GM23338 (cell line): ENCODE measurements around the gene TMEM52. TPM values are rescaled to one million over a fixed set of nuclear protein-coding genes. Genes with fewer than 3 reads are reported as not detected.

Source experiments
- ATAC-seq: fragments of 200-7000 bp; cut with Tn5 transposase; 3 replicates; pipeline ENCODE4 v1.9.1; 2020
- DNase-seq: peaks from one replicate; pipeline ENCODE4 v3.0.0-alpha.2; 2015; ENCODE audit warnings: low spot score
- H2AFZ ChIP-seq: fragments of 200-600 bp; sonication (generic); 2 replicates; pipeline ENCODE4 v1.8.0; 2016; ENCODE audit warnings: antibody characterized with exemption, mild to moderate bottlenecking, moderate library complexity
- H3F3A ChIP-seq: fragments of 200-600 bp; sonication (generic); replicated peaks from 2 replicates; pipeline ENCODE4 v1.8.0; 2017; ENCODE audit warnings: antibody characterized with exemption, mixed run types, low read depth
- H3K27ac ChIP-seq: fragments of 200-600 bp; sonication (generic); 2 replicates; pipeline ENCODE4 v1.6.1; 2016; ENCODE audit warnings: low read depth
- H3K27me3 ChIP-seq: fragments of 200-600 bp; sonication (generic); 2 replicates; pipeline ENCODE4 v1.8.0; 2016; ENCODE audit warnings: mild to moderate bottlenecking, mixed run types, moderate library complexity; ENCODE audit not compliant: insufficient read depth
- H3K36me3 ChIP-seq: fragments of 200-600 bp; sonication (generic); 2 replicates; pipeline ENCODE4 v1.8.0; 2016; ENCODE audit warnings: mild to moderate bottlenecking; ENCODE audit not compliant: insufficient read depth
- H3K4me1 ChIP-seq: fragments of 200-600 bp; sonication (generic); 2 replicates; pipeline ENCODE4 v1.8.0; 2016; ENCODE audit warnings: mild to moderate bottlenecking, moderate library complexity; ENCODE audit not compliant: insufficient read depth
- H3K4me2 ChIP-seq: fragments of 200-600 bp; sonication (generic); 2 replicates; pipeline ENCODE4 v1.7.1; 2017; ENCODE audit warnings: mixed run types
- H3K4me3 ChIP-seq: fragments of 200-600 bp; sonication (generic); 2 replicates; pipeline ENCODE4 v1.6.1; 2016; ENCODE audit warnings: mixed run types
- H3K79me2 ChIP-seq: fragments of 200-600 bp; sonication (generic); replicated peaks from 2 replicates; pipeline ENCODE4 v1.8.0; 2017; ENCODE audit warnings: mild to moderate bottlenecking; ENCODE audit not compliant: insufficient read depth
- H3K9me2 ChIP-seq: fragments of 200-600 bp; sonication (generic); 2 replicates; pipeline ENCODE4 v1.8.0; 2017; ENCODE audit not compliant: insufficient read depth
- H4K20me1 ChIP-seq: fragments of 200-600 bp; sonication (generic); replicated peaks from 2 replicates; pipeline ENCODE4 v1.8.0; 2017; ENCODE audit warnings: mild to moderate bottlenecking; ENCODE audit not compliant: insufficient read depth
- H3K27ac Mint-ChIP-seq: 2 replicates; pipeline ENCODE4 v1.8.0; 2020; ENCODE audit warnings: inconsistent platforms, mild to moderate bottlenecking, moderate library complexity, mixed read lengths
- H3K27me3 Mint-ChIP-seq: 3 replicates; pipeline ENCODE4 v1.8.0; 2022; ENCODE audit warnings: low read depth, mild to moderate bottlenecking, moderate library complexity, mixed read lengths, inconsistent platforms; ENCODE audit not compliant: insufficient read depth, poor library complexity
- H3K36me3 Mint-ChIP-seq: 3 replicates; pipeline ENCODE4 v1.8.0; 2021; ENCODE audit warnings: low read depth, mild to moderate bottlenecking, inconsistent platforms, moderate library complexity, mixed read lengths
- H3K4me1 Mint-ChIP-seq: 3 replicates; pipeline ENCODE4 v1.8.0; 2020; ENCODE audit warnings: mild to moderate bottlenecking, inconsistent platforms, mixed read lengths
- H3K4me3 Mint-ChIP-seq: 3 replicates; pipeline ENCODE4 v1.8.0; 2021; ENCODE audit warnings: moderate library complexity, mild to moderate bottlenecking, inconsistent platforms, mixed read lengths
- H3K9me3 Mint-ChIP-seq: 3 replicates; pipeline ENCODE4 v1.8.0; 2020; ENCODE audit warnings: moderate library complexity, mild to moderate bottlenecking, inconsistent platforms, mixed read lengths
- EZH2 ChIP-seq: fragments of 200-600 bp; sonication (generic); IDR thresholded peaks from one replicate; pipeline ENCODE4 v1.8.0; 2017; ENCODE audit warnings: antibody characterized with exemption, mild to moderate bottlenecking, low read depth; ENCODE audit not compliant: unreplicated experiment
- EZH2phosphoT487 ChIP-seq: fragments of 200-600 bp; sonication (generic); IDR thresholded peaks from one replicate; pipeline ENCODE4 v1.8.1; 2018; ENCODE audit warnings: antibody characterized with exemption; ENCODE audit not compliant: unreplicated experiment
- POLR2AphosphoS5 ChIP-seq: IDR thresholded peaks from 2 replicates; pipeline ENCODE4 v1.6.1; 2016; ENCODE audit warnings: antibody characterized with exemption, low read depth
- STAT1 ChIP-seq: IDR thresholded peaks from one replicate; pipeline ENCODE4 v1.6.1; 2016; ENCODE audit warnings: antibody characterized with exemption; ENCODE audit not compliant: unreplicated experiment
- ZNF331 ChIP-seq: fragments of 250-450 bp; sonication (Bioruptor Pico); IDR thresholded peaks from 2 replicates; pipeline ENCODE4 v1.5.0; 2020; ENCODE audit warnings: low read depth, mild to moderate bottlenecking, moderate library complexity
- polyA plus RNA-seq: library from polyadenylated mRNA; unstranded; fragments of >200 nt; fragmentation: Nextera tagmentation; extraction: Ambion mirVana; gene quantifications from 2 replicates; pipeline ENCODE4 v1.2.1, GENCODE V29; 2016
- total RNA-seq: library from RNA; depleted of rRNA; stranded (reverse); fragments of >200 nt; shearing (Covaris generic); gene quantifications from 2 replicates; pipeline ENCODE4 v1.2.3, GENCODE V29; 2014
- TF ChIP-seq, protein P1 (sequence below): fragments of 250-450 bp; sonication (Bioruptor Pico); IDR thresholded peaks from 2 replicates; pipeline ENCODE4 v1.5.0; 2020; ENCODE audit warnings: mild to moderate bottlenecking, moderate library complexity
- TF ChIP-seq, protein P2 (sequence below): IDR thresholded peaks from 2 replicates; pipeline ENCODE4 v1.6.1; 2016; ENCODE audit warnings: antibody characterized with exemption

TMEM52 gene
- total and polyA plus RNA-seq, 2 experiments from 2014 or later, result 19.5 to 25.0 TPM

DNA sequence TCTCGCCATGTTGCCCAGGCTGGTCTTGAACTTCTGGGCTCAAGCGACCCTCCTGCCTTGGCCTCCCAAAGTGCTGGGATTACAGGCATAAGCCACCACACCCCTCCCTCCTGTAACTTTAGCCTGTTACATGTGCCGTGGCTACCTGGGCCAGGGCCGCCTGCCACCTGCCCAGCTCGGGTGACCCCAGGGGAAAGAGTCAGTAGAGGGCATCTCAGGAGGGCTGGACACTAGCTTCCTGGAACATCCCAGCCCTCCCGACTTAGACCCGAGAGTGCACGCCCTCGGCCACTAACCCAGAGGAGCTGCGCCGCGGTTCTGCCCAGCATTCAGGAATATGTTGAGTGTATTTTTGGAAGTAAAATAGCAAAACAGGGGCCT, 40.4 kb upstream of the TMEM52 start:
- Histone ChIP-seq H3K9me2 (no peaks in the 10 kb centered on the region), H3K4me2 (peak overlapping the region; percentile 68), H3K27me3 (no peaks in the 10 kb centered on the region), H3K79me2 (no peaks in the 10 kb centered on the region), H3K36me3 (no peaks in the 10 kb centered on the region), H4K20me1 (no peaks in the 10 kb centered on the region), H3K4me3 (peak overlapping the region; percentile 44; the same call in 1 of the 2 replicates), H3F3A (peaks cover 10% of the 10 kb centered on the region), H3K4me1 (peaks cover 5% of the 10 kb centered on the region; the same call in 1 of the 2 replicates), H3K27ac (no peak overlapping the region), H2AFZ (peak overlapping the region; percentile 96)
- H3K27ac Mint-ChIP-seq, result no peak overlapping the region; the same call in 1 of the 2 replicates
- peak overlapping the region; percentile 48; the same call in 2 of the 3 replicates for H3K4me3 Mint-ChIP-seq
- peaks cover 22% of the 10 kb centered on the region for H3K4me1 Mint-ChIP-seq
- TF ChIP-seq, protein P1, sequence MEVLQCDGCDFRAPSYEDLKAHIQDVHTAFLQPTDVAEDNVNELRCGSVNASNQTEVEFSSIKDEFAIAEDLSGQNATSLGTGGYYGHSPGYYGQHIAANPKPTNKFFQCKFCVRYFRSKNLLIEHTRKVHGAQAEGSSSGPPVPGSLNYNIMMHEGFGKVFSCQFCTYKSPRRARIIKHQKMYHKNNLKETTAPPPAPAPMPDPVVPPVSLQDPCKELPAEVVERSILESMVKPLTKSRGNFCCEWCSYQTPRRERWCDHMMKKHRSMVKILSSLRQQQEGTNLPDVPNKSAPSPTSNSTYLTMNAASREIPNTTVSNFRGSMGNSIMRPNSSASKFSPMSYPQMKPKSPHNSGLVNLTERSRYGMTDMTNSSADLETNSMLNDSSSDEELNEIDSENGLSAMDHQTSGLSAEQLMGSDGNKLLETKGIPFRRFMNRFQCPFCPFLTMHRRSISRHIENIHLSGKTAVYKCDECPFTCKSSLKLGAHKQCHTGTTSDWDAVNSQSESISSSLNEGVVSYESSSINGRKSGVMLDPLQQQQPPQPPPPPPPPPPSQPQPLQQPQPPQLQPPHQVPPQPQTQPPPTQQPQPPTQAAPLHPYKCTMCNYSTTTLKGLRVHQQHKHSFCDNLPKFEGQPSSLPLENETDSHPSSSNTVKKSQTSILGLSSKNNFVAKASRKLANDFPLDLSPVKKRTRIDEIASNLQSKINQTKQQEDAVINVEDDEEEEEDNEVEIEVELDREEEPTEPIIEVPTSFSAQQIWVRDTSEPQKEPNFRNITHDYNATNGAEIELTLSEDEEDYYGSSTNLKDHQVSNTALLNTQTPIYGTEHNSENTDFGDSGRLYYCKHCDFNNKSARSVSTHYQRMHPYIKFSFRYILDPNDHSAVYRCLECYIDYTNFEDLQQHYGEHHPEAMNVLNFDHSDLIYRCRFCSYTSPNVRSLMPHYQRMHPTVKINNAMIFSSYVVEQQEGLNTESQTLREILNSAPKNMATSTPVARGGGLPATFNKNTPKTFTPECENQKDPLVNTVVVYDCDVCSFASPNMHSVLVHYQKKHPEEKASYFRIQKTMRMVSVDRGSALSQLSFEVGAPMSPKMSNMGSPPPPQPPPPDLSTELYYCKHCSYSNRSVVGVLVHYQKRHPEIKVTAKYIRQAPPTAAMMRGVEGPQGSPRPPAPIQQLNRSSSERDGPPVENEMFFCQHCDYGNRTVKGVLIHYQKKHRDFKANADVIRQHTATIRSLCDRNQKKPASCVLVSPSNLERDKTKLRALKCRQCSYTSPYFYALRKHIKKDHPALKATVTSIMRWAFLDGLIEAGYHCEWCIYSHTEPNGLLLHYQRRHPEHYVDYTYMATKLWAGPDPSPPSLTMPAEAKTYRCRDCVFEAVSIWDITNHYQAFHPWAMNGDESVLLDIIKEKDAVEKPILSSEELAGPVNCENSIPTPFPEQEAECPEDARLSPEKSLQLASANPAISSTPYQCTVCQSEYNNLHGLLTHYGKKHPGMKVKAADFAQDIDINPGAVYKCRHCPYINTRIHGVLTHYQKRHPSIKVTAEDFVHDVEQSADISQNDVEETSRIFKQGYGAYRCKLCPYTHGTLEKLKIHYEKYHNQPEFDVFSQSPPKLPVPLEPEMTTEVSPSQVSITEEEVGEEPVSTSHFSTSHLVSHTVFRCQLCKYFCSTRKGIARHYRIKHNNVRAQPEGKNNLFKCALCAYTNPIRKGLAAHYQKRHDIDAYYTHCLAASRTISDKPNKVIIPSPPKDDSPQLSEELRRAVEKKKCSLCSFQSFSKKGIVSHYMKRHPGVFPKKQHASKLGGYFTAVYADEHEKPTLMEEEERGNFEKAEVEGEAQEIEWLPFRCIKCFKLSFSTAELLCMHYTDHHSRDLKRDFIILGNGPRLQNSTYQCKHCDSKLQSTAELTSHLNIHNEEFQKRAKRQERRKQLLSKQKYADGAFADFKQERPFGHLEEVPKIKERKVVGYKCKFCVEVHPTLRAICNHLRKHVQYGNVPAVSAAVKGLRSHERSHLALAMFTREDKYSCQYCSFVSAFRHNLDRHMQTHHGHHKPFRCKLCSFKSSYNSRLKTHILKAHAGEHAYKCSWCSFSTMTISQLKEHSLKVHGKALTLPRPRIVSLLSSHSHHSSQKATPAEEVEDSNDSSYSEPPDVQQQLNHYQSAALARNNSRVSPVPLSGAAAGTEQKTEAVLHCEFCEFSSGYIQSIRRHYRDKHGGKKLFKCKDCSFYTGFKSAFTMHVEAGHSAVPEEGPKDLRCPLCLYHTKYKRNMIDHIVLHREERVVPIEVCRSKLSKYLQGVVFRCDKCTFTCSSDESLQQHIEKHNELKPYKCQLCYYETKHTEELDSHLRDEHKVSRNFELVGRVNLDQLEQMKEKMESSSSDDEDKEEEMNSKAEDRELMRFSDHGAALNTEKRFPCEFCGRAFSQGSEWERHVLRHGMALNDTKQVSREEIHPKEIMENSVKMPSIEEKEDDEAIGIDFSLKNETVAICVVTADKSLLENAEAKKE (CRISPR knock-in tag), result no peak
- TF ChIP-seq ZNF331 (CRISPR knock-in tag) (no peak), STAT1 (no peak), EZH2 (no peak), EZH2phosphoT487 (no peak)
- no peak for ATAC-seq
- H3K36me3 Mint-ChIP-seq, result peaks cover 2% of the 10 kb centered on the region; the same call in 2 of the 3 replicates
- DNase-seq, result no peak
- H3K9me3 Mint-ChIP-seq, result peaks cover 3% of the 10 kb centered on the region; the same call in 2 of the 3 replicates
- peaks cover 14% of the 10 kb centered on the region for H3K27me3 Mint-ChIP-seq

DNA sequence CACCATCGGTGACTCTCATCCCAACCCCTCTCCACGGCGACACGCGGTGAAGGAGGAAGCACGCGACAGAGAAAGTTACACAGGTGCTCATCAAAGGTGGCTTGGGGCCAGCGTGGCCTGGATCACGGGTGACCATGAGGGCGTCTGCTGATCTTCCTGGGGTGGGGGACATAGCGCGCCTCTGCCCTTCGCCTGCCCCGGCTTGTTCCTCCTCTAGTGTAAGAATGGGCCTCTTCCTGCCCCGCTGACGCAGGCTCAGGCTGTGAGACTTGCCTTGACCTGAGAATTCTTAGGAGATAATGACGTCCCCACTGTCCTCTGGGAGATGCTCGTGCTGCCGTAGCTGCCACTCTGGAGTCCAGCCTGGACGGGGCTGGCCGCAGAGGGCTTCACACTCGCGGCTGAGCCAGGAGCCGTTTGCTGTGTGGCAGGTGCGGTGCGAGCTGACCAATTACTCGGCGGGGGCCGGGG, 39.0 kb upstream of the TMEM52 start:
- DNase-seq, result no peak
- no peak for ATAC-seq
- Histone ChIP-seq H3K9me2 (no peaks in the 10 kb centered on the region), H3K79me2 (no peaks in the 10 kb centered on the region), H3K27ac (no peak overlapping the region), H3F3A (peaks cover 10% of the 10 kb centered on the region), H3K4me1 (peaks cover 5% of the 10 kb centered on the region; the same call in 1 of the 2 replicates), H2AFZ (0 out of 2 replicates have a peak overlapping the region, but pooled peaks have one; percentile 28), H3K27me3 (no peaks in the 10 kb centered on the region), H3K4me3 (no peak overlapping the region), H3K36me3 (no peaks in the 10 kb centered on the region), H3K4me2 (no peak overlapping the region), H4K20me1 (no peaks in the 10 kb centered on the region)
- peaks cover 3% of the 10 kb centered on the region; the same call in 2 of the 3 replicates for H3K9me3 Mint-ChIP-seq
- peaks cover 22% of the 10 kb centered on the region for H3K4me1 Mint-ChIP-seq
- no peak overlapping the region for H3K27ac Mint-ChIP-seq
- H3K27me3 Mint-ChIP-seq, result peaks cover 14% of the 10 kb centered on the region
- H3K36me3 Mint-ChIP-seq, result peaks cover 2% of the 10 kb centered on the region; the same call in 2 of the 3 replicates
- no peak overlapping the region for H3K4me3 Mint-ChIP-seq
- TF ChIP-seq POLR2AphosphoS5, result no peak
- TF ChIP-seq, protein P2, sequence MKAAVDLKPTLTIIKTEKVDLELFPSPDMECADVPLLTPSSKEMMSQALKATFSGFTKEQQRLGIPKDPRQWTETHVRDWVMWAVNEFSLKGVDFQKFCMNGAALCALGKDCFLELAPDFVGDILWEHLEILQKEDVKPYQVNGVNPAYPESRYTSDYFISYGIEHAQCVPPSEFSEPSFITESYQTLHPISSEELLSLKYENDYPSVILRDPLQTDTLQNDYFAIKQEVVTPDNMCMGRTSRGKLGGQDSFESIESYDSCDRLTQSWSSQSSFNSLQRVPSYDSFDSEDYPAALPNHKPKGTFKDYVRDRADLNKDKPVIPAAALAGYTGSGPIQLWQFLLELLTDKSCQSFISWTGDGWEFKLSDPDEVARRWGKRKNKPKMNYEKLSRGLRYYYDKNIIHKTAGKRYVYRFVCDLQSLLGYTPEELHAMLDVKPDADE, result no peak
